Measurements from ENCODE around the gene ABHD2. TPM values are rescaled to one million over a fixed set of nuclear protein-coding genes. Genes with fewer than 3 reads are reported as not detected.

The ABHD2 gene
- total RNA-seq, 1 experiment from 2014 or later, result 15.6 TPM

DNA sequence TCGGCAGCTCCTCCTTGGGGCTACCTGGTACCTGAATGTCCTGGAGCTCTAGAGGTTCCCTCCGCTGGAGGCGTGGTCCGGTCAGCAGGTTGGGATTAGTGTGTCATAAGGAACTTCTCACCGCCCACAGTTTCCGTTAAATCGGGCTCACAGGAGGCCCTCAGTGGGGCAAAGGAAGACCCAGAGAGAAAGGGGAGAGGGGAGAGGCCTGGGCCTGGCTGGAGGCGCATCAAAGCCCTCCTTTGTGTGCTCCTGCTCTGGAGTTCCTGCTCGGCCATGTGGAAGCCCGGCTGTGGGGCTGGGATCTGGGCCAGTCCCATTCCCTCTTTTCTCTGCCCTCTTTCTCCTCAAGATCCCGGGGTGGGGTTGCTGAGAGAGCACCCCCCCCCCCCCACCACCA is 133.3 kb downstream of the ABHD2 start, which contains the start of gene RLBP1:
RLBP1 (minus strand) TSS at position 37 of the 400 bp plus-strand sequence. CDS start 2,604 bp downstream, outside the sequence.
- no peak within 1 kb of the TSS for H4K5ac ChIP-seq (ENCODE audit: insufficient read length, low read depth, low read length)
- H3K18ac ChIP-seq (ENCODE audit: insufficient read length, low read depth, low read length), result peak within 1 kb of the TSS; percentile 21
- H3K27ac ChIP-seq (ENCODE audit: insufficient read length, low read depth, low read length), result no peak within 1 kb of the TSS
- no peak within 1 kb of the TSS for H2BK12ac ChIP-seq (ENCODE audit: insufficient read length, low read depth, low read length)
- no peak within 1 kb of the TSS for H2BK5ac ChIP-seq (ENCODE audit: insufficient read length, low read length)
- H2AFZ ChIP-seq (ENCODE audit: low read length), result no peak within 1 kb of the TSS
- no peak within 1 kb of the TSS for H2BK120ac ChIP-seq (ENCODE audit: low read depth, low read length, poor library complexity, severe bottlenecking)
- peaks cover 2% of the 10 kb centered on the region for H3K27me3 Mint-ChIP-seq (ENCODE audit: low read depth)
- no peak within 1 kb of the TSS for H3K4ac ChIP-seq (ENCODE audit: low read depth, low read length)
- H3K79me2 ChIP-seq (ENCODE audit: insufficient read depth, low read length), result no peaks in the 10 kb centered on the region
- no peaks in the 10 kb centered on the region for H4K20me1 ChIP-seq (ENCODE audit: control insufficient read depth, insufficient read depth, insufficient read length)
- no peaks in the 10 kb centered on the region for H3K4me1 ChIP-seq (ENCODE audit: insufficient read depth, low read length)
- no peak within 1 kb of the TSS for H3K9ac ChIP-seq (ENCODE audit: extremely low read depth, insufficient read length, low read length)
- no peaks in the 10 kb centered on the region for H3K23me2 ChIP-seq (ENCODE audit: insufficient read length, low read depth, low read length, poor library complexity, severe bottlenecking)
- H2AK5ac ChIP-seq (ENCODE audit: insufficient read length, low read length), result no peak within 1 kb of the TSS
- H3K27me3 ChIP-seq (ENCODE audit: insufficient read depth, low read length), result no peaks in the 10 kb centered on the region
- H3K27ac Mint-ChIP-seq, result peak within 1 kb of the TSS in 1 of 3 experiments; percentile 73; a peak in 1 of 7 replicates
- H3K36me3 Mint-ChIP-seq (ENCODE audit: insufficient read depth in 1 of 3, low read depth in 3 of 3), result no peaks in the 10 kb centered on the region
- no peak within 1 kb of the TSS for H3K4me2 ChIP-seq (ENCODE audit: insufficient read depth, insufficient read length, low read length)
- H3K23ac ChIP-seq (ENCODE audit: insufficient read length, low read depth, low read length), result no peak within 1 kb of the TSS
- H4K91ac ChIP-seq (ENCODE audit: insufficient read length, low read depth, low read length), result no peak within 1 kb of the TSS
- TF ChIP-seq, protein P1, sequence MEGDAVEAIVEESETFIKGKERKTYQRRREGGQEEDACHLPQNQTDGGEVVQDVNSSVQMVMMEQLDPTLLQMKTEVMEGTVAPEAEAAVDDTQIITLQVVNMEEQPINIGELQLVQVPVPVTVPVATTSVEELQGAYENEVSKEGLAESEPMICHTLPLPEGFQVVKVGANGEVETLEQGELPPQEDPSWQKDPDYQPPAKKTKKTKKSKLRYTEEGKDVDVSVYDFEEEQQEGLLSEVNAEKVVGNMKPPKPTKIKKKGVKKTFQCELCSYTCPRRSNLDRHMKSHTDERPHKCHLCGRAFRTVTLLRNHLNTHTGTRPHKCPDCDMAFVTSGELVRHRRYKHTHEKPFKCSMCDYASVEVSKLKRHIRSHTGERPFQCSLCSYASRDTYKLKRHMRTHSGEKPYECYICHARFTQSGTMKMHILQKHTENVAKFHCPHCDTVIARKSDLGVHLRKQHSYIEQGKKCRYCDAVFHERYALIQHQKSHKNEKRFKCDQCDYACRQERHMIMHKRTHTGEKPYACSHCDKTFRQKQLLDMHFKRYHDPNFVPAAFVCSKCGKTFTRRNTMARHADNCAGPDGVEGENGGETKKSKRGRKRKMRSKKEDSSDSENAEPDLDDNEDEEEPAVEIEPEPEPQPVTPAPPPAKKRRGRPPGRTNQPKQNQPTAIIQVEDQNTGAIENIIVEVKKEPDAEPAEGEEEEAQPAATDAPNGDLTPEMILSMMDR (conservative IDR thresholded peaks at IDR 0.05), result no peak
- H3T11ph ChIP-seq (ENCODE audit: low read length), result no peak within 1 kb of the TSS
- no peak within 1 kb of the TSS for H3K56ac ChIP-seq (ENCODE audit: insufficient read length, low read depth, low read length)
- H2BK20ac ChIP-seq (ENCODE audit: low read depth, low read length, poor library complexity, severe bottlenecking), result no peak within 1 kb of the TSS
- no peak within 1 kb of the TSS for H2BK15ac ChIP-seq (ENCODE audit: low read depth, low read length)
- WGBS (ENCODE audit: extremely low coverage, insufficient read length, low lambda C conversion rate), result no CpG with 5 or more reads among the region's 11 CpGs
- no peak within 1 kb of the TSS for H4K8ac ChIP-seq (replicated peaks; ENCODE audit: insufficient read length, low read depth, low read length)
- H3K9me3 ChIP-seq (ENCODE audit: control insufficient read depth, low read depth, low read length), result no peaks in the 10 kb centered on the region
- no peak within 1 kb of the TSS; the same call in 1 of the 2 replicates for H3K14ac ChIP-seq (ENCODE audit: insufficient read depth, low read length)
- peaks cover 3 to 6% of the 10 kb centered on the region in 2 experiments for H3K4me1 Mint-ChIP-seq
- no peaks in the 10 kb centered on the region for H3K9me3 Mint-ChIP-seq
- no peak within 1 kb of the TSS for H3K4me3 Mint-ChIP-seq
- no peaks in the 10 kb centered on the region for H3K79me1 ChIP-seq (ENCODE audit: insufficient read depth, low read depth, low read length, poor library complexity, severe bottlenecking)
- peak; percentile 43 for DNase-seq
